ENCODE data around the gene ENGASE. TPM values are rescaled to one million over a fixed set of nuclear protein-coding genes. Genes with fewer than 3 reads are reported as not detected.

The ENGASE gene
- total RNA-seq, 1 donor from 2014 or later: 9.1 TPM

- DNase-seq (ENCODE audit: low read depth in 2 of 2): no peak
These were observed 60.4 kb downstream of the ENGASE start for GRCh38 chr17:79135011-79135410.

GRCh38 chr17:79135628-79136405, 61.2 kb downstream of the ENGASE start:
- DNase-seq (ENCODE audit: low read depth in 2 of 2): no peak

Other genes starting within 250 kb of the ENGASE start
- 6.3 and 9.9 TPM in 2 replicates for gene USP36, start 234.0 kb upstream of the ENGASE start, total RNA-seq
- gene CEP295NL, start 171.6 kb upstream of the ENGASE start, total RNA-seq: 0.65 and 4.4 TPM in 2 replicates
- 35.1 and 69.2 TPM in 2 replicates for gene TIMP2, start 149.4 kb upstream of the ENGASE start, total RNA-seq
- gene LGALS3BP, start 94.9 kb upstream of the ENGASE start, total RNA-seq: 2.4 TPM in 2 replicates
- 32.7 and 39.7 TPM in 2 replicates for gene CANT1, start 65.1 kb upstream of the ENGASE start, total RNA-seq
- gene C1QTNF1, start 50.7 kb upstream of the ENGASE start, total RNA-seq: 8.1 and 11.9 TPM in 2 replicates